OCI-LY7 (cell line): Measurements from ENCODE around the gene IQSEC1. TPM values are rescaled to one million over a fixed set of nuclear protein-coding genes. Genes with fewer than 3 reads are reported as not detected.

Experiments
- BruUV-seq: library from RNA; stranded (reverse); fragments of 400-500 nt; replicated peaks from 2 replicates; lab custom pipeline; 2021; lab: Mats Ljungman, UMichigan
- CTCF ChIA-PET: fragments of 300-600 bp; sonication (Branson Sonifier 250); formaldehyde crosslinking; loops from one replicate; lab custom pipeline; 2022; ENCODE audit warnings: antibody characterized with exemption; ENCODE audit not compliant: unreplicated experiment; lab: Charles Lee
- POLR2A ChIA-PET: fragments of 300-600 bp; sonication (Branson Sonifier 250); formaldehyde crosslinking; loops from one replicate; lab custom pipeline; 2022; ENCODE audit warnings: antibody characterized with exemption; lab: Charles Lee
- DNase-seq: peaks from one replicate; pipeline ENCODE4 v3.0.0-alpha.2; 2015; ENCODE audit warnings: low spot score
- H2AFZ ChIP-seq: fragments of 200-600 bp; sonication (generic), shearing (Covaris generic); 2 replicates; pipeline ENCODE4 v1.6.1; 2014; ENCODE audit warnings: mild to moderate bottlenecking, antibody characterized with exemption, low read length, moderate library complexity
- H3K27ac ChIP-seq: fragments of 200-600 bp; sonication (generic); 2 replicates; pipeline ENCODE4 v1.5.1; 2014; ENCODE audit warnings: mixed run types, low read depth, mild to moderate bottlenecking, moderate library complexity, low read length, inconsistent platforms; ENCODE audit not compliant: poor library complexity, severe bottlenecking
- H3K36me3 ChIP-seq: fragments of 200-600 bp; sonication (generic); 2 replicates; pipeline ENCODE4 v1.6.1; 2014; ENCODE audit warnings: mild to moderate bottlenecking, antibody characterized with exemption, low read length, moderate library complexity, mixed read lengths; ENCODE audit not compliant: insufficient read depth
- H3K4me1 ChIP-seq: fragments of 200-600 bp; sonication (generic); 2 replicates; pipeline ENCODE4 v1.5.1; 2014; ENCODE audit warnings: mild to moderate bottlenecking, low read length; ENCODE audit not compliant: insufficient read depth, poor library complexity, severe bottlenecking
- H3K4me2 ChIP-seq: fragments of 200-600 bp; sonication (generic); 2 replicates; pipeline ENCODE4 v1.6.1; 2014; ENCODE audit warnings: mild to moderate bottlenecking, low read length
- H3K4me3 ChIP-seq: fragments of 200-600 bp; sonication (generic); 2 replicates; pipeline ENCODE4 v1.5.1; 2014; ENCODE audit warnings: mild to moderate bottlenecking, low read depth, low read length; ENCODE audit not compliant: poor library complexity, severe bottlenecking
- H3K79me2 ChIP-seq: fragments of 200-600 bp; sonication (generic); 2 replicates; pipeline ENCODE4 v1.6.1; 2016; ENCODE audit warnings: low read depth, mild to moderate bottlenecking, low read length, moderate library complexity, mixed read lengths; ENCODE audit not compliant: insufficient read depth
- H3K9me2 ChIP-seq: fragments of 200-600 bp; sonication (generic); 2 replicates; pipeline ENCODE4 v1.6.1; 2016; ENCODE audit warnings: mild to moderate bottlenecking, low read length, mixed read lengths; ENCODE audit not compliant: insufficient read depth
- H3K9me3 ChIP-seq: fragments of 200-600 bp; sonication (generic); 2 replicates; pipeline ENCODE4 v1.6.1; 2014; ENCODE audit warnings: mild to moderate bottlenecking, mixed run types, low read length, mixed read lengths
- H4K20me1 ChIP-seq: fragments of 200-600 bp; sonication (generic); 2 replicates; pipeline ENCODE4 v1.6.1; 2014; ENCODE audit warnings: mild to moderate bottlenecking, antibody characterized with exemption, low read length, moderate library complexity, mixed read lengths; ENCODE audit not compliant: insufficient read depth
- CTCF ChIP-seq: fragments of 200-600 bp; sonication (generic); conservative IDR thresholded peaks from 2 replicates; pipeline ENCODE4 v1.5.1; 2014; ENCODE audit warnings: mild to moderate bottlenecking, antibody characterized with exemption, low read length, moderate library complexity, mixed read lengths
- EZH2phosphoT487 ChIP-seq: fragments of 200-600 bp; sonication (generic); IDR thresholded peaks from 2 replicates; pipeline ENCODE4 v1.6.1; 2018; ENCODE audit warnings: low read depth, borderline replicate concordance, mild to moderate bottlenecking, mixed run types, antibody characterized with exemption, low read length, moderate library complexity, mixed read lengths
- intact Hi-C: fragments of 100-400 bp; cut with micrococcal nuclease; formaldehyde crosslinking; loops from one replicate; pipeline ENCODE4 v1.10.0; 2022; ENCODE audit not compliant: unreplicated experiment
- total RNA-seq, 2 experiments: library from RNA; depleted of rRNA in 1 of 2; stranded (reverse); fragments of >200 nt in 1 of 2; shearing (Covaris generic) in 1 of 2; gene quantifications; 2 replicates each; pipeline ENCODE4 v1.2.3, GENCODE V29; 2014 to 2022

The IQSEC1 gene
- total RNA-seq, 2 experiments from 2014 or later: 25.2 to 70.1 TPM

DNA sequence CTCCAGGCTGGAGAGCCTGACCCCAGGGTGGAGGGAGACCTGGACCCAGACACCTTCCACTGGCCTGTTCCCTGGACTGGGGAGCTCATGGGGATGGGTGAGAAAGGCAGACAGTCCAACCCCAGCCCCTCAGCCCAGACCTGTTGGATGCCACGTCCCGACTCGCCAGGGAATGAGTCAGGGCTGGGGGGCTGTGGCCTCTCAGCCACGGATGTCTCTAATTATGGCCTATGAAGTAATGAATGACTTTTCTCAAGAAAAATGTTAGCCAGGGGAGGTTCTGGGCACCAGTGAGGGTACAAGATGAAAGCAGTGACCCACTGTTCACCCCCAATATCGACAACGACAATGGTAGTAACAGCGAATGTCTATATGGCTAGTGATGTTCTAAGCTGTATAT, 124.9 kb downstream of the IQSEC1 start:
- intact Hi-C loops: no loop called here
- Histone ChIP-seq H3K79me2 (peaks cover 5% of the 10 kb centered on the region; the same call in 1 of the 2 replicates), H3K4me2 (no peak overlapping the region), H3K36me3 (0 out of 2 replicates have a peak, but pooled peaks cover 2% of the 10 kb centered on the region), H3K9me2 (no peaks in the 10 kb centered on the region), H3K4me1 (no peaks in the 10 kb centered on the region), H3K4me3 (no peak overlapping the region), H3K9me3 (no peaks in the 10 kb centered on the region), H3K27ac (no peak overlapping the region), H4K20me1 (peaks cover 14% of the 10 kb centered on the region; the same call in 1 of the 2 replicates), H2AFZ (no peak overlapping the region)
- POLR2A ChIA-PET: interaction anchor here (1.1 kb wide), 1 partner anchor 83 kb away, joined by 4 read pairs; no protein-coding TSS in a partner anchor
- TF ChIP-seq EZH2phosphoT487 (no peak), CTCF (no peak)
- CTCF ChIA-PET: no interaction called here
- BruUV-seq: no TSS peak
- DNase-seq: no peak

DNA sequence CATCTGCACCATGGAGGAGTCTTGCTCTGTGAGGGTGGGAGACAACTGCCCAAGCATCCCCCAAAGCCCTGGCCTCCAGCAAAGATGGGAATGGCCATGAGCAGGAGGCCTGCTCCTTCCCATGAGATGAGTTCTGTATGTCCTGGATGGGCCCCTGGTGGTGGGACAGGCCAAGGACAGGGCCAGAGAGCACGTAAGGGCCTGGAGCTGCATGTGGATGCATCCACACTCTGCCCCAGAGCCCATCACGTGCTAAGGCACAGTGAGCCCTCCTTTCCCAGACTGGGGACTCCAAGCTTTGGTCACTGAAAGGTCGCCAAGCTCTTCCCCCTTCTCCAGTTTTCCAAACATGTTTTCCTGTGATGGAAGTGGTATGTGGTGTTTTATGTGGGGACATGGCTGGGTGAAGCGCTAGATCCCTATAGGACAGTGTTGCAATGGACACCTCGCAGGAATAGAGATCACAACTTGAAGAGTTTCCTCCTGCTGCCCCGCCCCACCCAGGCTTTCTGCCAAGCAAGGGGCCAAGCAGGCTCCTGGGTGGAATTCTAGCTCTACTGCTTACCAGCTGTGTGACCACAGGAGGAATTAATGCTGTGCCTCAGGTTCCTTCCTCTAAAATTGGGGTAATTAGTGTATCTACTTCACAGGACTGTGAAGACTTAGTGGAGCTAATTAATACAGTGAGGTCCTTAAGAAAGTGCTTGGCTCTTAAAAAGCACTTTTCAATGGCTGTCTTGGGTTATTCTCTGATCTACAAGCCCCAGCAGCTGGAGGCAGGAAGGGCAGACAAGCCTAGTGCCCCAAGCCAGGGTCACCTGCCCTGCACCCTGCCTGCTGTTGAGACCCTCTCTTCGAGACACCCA, 125.5 kb downstream of the IQSEC1 start:
- CTCF ChIA-PET: no interaction called here
- Histone ChIP-seq H3K4me1 (no peaks in the 10 kb centered on the region), H3K79me2 (peaks cover 5% of the 10 kb centered on the region; the same call in 1 of the 2 replicates), H4K20me1 (peaks cover 14% of the 10 kb centered on the region; the same call in 1 of the 2 replicates), H3K9me3 (no peaks in the 10 kb centered on the region), H3K4me3 (no peak overlapping the region), H3K36me3 (0 out of 2 replicates have a peak, but pooled peaks cover 2% of the 10 kb centered on the region), H3K27ac (no peak overlapping the region), H2AFZ (no peak overlapping the region), H3K9me2 (no peaks in the 10 kb centered on the region), H3K4me2 (no peak overlapping the region)
- TF ChIP-seq EZH2phosphoT487 (no peak), CTCF (no peak)
- intact Hi-C loops: no loop called here
- POLR2A ChIA-PET: interaction anchor here (0.6 to 1.1 kb wide), 2 partner anchors 82 to 136 kb away, joined by 3 to 4 read pairs; no protein-coding TSS in a partner anchor
- no peak for DNase-seq
- BruUV-seq: no TSS peak
